Stimulated activated CD8-positive, alpha-beta memory T cell treated with anti-CD3 and anti-CD28 coated beads, Interleukin-15, amount 100 ng/mL, for 48 hours (primary cell): ENCODE results near the gene SNURF.
A peak's percentile ranks its signal among the peaks of the same experiment; 100 is the strongest.
"Not testable (repeated sequence)": the region's sequence is repeated elsewhere in the genome, so short reads cannot be mapped to it uniquely, and the experiment has no call there.

Experiments used
- DNase-seq, 2 donors: peaks; one replicate each; pipeline ENCODE4 v3.0.0-alpha.2; 2020; ENCODE audit warnings: low read depth in 2 of 2

SNURF gene

GRCh38 chr15:24954783-24955530, at the start of gene SNURF, which contains the start of gene SNRPN:
Gene SNURF, plus strand, starts transcription at chr15:24954987. Its CDS starts 62 bp downstream, at chr15:24955049.
Gene SNRPN, plus strand, starts transcription at chr15:24954987. Its CDS starts 19,467 bp downstream, at chr15:24974454.
- peak; percentile 59 to 62 for DNase-seq

GRCh38 chr15:24916305-24917009, 38.3 kb upstream of the SNURF start:
- DNase-seq, result no peak

GRCh38 chr15:24917431-24917830, 37.4 kb upstream of the SNURF start:
- no peak for DNase-seq

GRCh38 chr15:24919446-24919845, 35.3 kb upstream of the SNURF start:
- DNase-seq, result no peak

GRCh38 chr15:24922781-24923180, 32.0 kb upstream of the SNURF start:
- not testable (repeated sequence) for DNase-seq

GRCh38 chr15:24924153-24924552, 30.6 kb upstream of the SNURF start:
- no peak for DNase-seq

GRCh38 chr15:24924621-24925020, 30.2 kb upstream of the SNURF start:
- no peak for DNase-seq

GRCh38 chr15:24931874-24932732, 22.7 kb upstream of the SNURF start:
- not testable (repeated sequence) for DNase-seq

- no peak for DNase-seq
Measured at GRCh38 chr15:24933716-24934115, 21.1 kb upstream of the SNURF start.

GRCh38 chr15:24938224-24938623, 16.6 kb upstream of the SNURF start:
- DNase-seq, result not testable (repeated sequence)

GRCh38 chr15:24940236-24940635, 14.6 kb upstream of the SNURF start:
- DNase-seq, result no peak

GRCh38 chr15:24943361-24943760, 11.4 kb upstream of the SNURF start:
- DNase-seq, result no peak

- DNase-seq, result no peak
Measured at GRCh38 chr15:24944954-24945353, 9.8 kb upstream of the SNURF start.

- DNase-seq, result no peak
Measured at GRCh38 chr15:24945711-24946110, 9.1 kb upstream of the SNURF start.

GRCh38 chr15:24948495-24948894, 6.3 kb upstream of the SNURF start:
- DNase-seq, result no peak

- DNase-seq, result no peak
Measured at GRCh38 chr15:24955531-24955921, 739 bp downstream of the SNURF start.

GRCh38 chr15:24956111-24956838, 1.5 kb downstream of the SNURF start:
- DNase-seq, result peak; percentile 24 to 61

- no peak for DNase-seq
Measured at GRCh38 chr15:24957691-24958090, 2.9 kb downstream of the SNURF start.

- DNase-seq, result no peak
Measured at GRCh38 chr15:24961967-24962366, 7.2 kb downstream of the SNURF start.

GRCh38 chr15:24962880-24963279, 8.1 kb downstream of the SNURF start:
- no peak for DNase-seq

- DNase-seq, result no peak
Measured at GRCh38 chr15:24966364-24967103, 11.7 kb downstream of the SNURF start.
